ENCODE results near the gene PTPRS. TPM values are rescaled to one million over a fixed set of nuclear protein-coding genes. Genes with fewer than 3 reads are reported as not detected.
"Not testable (repeated sequence)": the region's sequence is repeated elsewhere in the genome, so short reads cannot be mapped to it uniquely, and the experiment has no call there.

The PTPRS gene
- total and polyA plus RNA-seq, 7 donors = 0.46 to 211 (median 120) TPM

DNA sequence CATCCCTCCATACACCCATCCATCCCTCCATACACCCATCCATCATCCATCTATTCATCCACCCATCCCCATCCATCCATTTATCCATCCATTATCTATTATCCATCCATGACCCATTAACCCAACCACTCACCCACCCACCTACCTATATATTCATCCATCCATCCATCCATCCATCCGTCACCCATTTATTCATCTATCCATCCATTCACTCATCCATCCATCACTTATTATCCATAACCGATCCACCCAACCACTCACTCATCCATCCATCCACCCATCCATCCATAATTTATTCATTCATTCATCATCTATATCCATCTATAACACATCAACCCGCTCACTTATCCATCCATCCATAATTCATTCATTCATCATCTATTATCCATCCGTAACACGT, 28.7 kb upstream of the PTPRS start:
- DNase-seq = no peak
- Histone ChIP-seq H3K9me3 (no peaks in the 10 kb centered on the region), H3K36me3 (no peaks in the 10 kb centered on the region), H3K27me3 (peaks cover 0 to 29% (median 8%) of the 10 kb centered on the region in 3 donors), H3K4me3 (no peak overlapping the region), H3K4me1 (no peaks in the 10 kb centered on the region), H3K27ac (no peak overlapping the region)
- intact Hi-C loops (cut with DNase I) = no loop called here
- 89 to 90% methylated on average over 5 of the region's 5 CpGs for WGBS, 2 donors
- TF ChIP-seq, protein P1, sequence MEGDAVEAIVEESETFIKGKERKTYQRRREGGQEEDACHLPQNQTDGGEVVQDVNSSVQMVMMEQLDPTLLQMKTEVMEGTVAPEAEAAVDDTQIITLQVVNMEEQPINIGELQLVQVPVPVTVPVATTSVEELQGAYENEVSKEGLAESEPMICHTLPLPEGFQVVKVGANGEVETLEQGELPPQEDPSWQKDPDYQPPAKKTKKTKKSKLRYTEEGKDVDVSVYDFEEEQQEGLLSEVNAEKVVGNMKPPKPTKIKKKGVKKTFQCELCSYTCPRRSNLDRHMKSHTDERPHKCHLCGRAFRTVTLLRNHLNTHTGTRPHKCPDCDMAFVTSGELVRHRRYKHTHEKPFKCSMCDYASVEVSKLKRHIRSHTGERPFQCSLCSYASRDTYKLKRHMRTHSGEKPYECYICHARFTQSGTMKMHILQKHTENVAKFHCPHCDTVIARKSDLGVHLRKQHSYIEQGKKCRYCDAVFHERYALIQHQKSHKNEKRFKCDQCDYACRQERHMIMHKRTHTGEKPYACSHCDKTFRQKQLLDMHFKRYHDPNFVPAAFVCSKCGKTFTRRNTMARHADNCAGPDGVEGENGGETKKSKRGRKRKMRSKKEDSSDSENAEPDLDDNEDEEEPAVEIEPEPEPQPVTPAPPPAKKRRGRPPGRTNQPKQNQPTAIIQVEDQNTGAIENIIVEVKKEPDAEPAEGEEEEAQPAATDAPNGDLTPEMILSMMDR (IDR thresholded peaks at IDR 0.05) = no peak
- TF ChIP-seq POLR2A (IDR thresholded peaks at IDR 0.05) (no peak), EP300 (IDR thresholded peaks at IDR 0.05) (no peak), POLR2AphosphoS5 (IDR thresholded peaks at IDR 0.05) (no peak)

DNA sequence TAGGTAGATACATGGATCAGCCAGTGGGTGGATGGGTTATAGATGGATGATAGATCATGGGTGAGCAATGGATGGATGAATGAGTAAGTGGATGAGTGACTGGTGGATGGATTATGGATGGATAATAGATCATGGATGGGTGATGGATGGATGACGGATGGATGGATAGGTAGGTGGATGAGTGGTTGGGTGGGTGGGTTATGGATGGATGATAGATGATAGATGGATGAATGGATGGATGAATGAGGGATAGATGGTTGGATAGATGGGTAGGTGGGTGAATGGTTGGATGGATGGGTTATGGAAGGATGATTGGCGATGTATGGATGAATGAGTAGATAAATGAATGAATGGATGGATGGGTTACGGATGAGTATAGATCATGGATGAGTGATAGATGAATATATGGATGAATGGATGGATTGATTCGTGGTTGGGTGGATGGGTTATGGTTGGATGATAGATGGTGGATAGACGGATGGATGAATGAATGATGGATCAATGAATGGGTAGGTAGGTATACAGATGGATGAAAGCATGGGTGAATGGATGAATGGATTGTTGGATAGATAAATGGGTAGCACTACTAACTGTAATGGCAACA, 27.0 kb upstream of the PTPRS start:
- WGBS, 2 donors = 74 to 82% methylated on average over 5 of the region's 5 CpGs
- no peak overlapping the region for H3K4me3 ChIP-seq
- no peak for DNase-seq
- no peaks in the 10 kb centered on the region for H3K4me1 ChIP-seq
- intact Hi-C loops (cut with DNase I) = no loop called here
- H3K27me3 ChIP-seq = peaks cover 0 to 31% (median 8%) of the 10 kb centered on the region in 3 donors
- TF ChIP-seq, protein P1 (IDR thresholded peaks at IDR 0.05) = no peak
- TF ChIP-seq POLR2A (IDR thresholded peaks at IDR 0.05) (no peak), EP300 (IDR thresholded peaks at IDR 0.05) (no peak), POLR2AphosphoS5 (IDR thresholded peaks at IDR 0.05) (no peak)
- H3K27ac ChIP-seq = no peak overlapping the region
- no peaks in the 10 kb centered on the region for H3K9me3 ChIP-seq
- H3K36me3 ChIP-seq = no peaks in the 10 kb centered on the region

DNA sequence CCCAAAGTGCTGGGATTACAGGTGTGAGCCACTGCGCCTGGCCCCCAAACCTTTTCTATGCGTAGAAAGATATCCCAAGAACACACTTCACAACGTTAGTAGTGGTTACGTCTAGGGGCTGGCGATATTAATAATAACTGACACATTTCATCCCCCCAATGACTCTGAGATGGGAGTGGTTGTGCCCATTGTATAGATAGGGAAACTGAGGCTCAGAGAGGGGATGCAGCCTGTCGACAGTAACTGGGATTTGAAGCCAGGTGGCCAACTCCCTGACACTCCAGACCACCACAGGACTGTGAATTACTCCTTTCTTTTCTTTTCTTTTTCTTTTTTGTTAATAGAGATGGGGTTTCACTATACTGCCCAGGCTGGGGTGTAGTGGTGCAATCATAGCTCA, 25.3 kb upstream of the PTPRS start:
- Histone ChIP-seq H3K36me3 (no peaks in the 10 kb centered on the region), H3K27me3 (peaks cover 0 to 27% (median 15%) of the 10 kb centered on the region in 3 donors), H3K4me1 (no peaks in the 10 kb centered on the region), H3K4me3 (no peak overlapping the region), H3K27ac (no peak overlapping the region), H3K9me3 (no peaks in the 10 kb centered on the region)
- TF ChIP-seq, protein P1 (IDR thresholded peaks at IDR 0.05) = no peak
- TF ChIP-seq POLR2AphosphoS5 (IDR thresholded peaks at IDR 0.05) = no peak
- no peak for TF ChIP-seq POLR2A (IDR thresholded peaks at IDR 0.05)
- no peak for TF ChIP-seq EP300 (IDR thresholded peaks at IDR 0.05)
- intact Hi-C loops (cut with DNase I) = no loop called here
- WGBS, 2 donors = 82 to 90% methylated on average over 6 of the region's 6 CpGs
- DNase-seq = no peak

DNA sequence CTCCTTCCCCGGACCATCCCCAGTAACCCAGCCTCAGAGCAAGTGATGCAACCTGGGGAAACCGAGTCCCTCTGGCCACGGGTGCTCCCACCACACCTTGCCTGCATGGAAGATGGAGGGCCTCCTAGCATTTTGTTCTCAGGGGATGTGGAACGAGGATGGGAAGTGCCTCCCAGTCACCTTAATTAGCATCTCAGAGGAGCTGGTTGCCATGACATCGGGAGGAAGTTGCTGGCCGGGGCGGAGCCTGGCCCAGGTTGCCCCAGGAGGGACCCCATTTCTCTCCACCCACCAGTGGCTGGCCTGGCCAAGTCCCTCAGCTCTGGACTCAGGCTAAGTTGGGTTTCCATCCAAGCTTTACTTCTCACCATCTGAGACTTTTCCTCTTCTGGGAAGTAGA, 24.1 kb upstream of the PTPRS start:
- TF ChIP-seq POLR2A (IDR thresholded peaks at IDR 0.05) (no peak), POLR2AphosphoS5 (IDR thresholded peaks at IDR 0.05) (no peak), EP300 (IDR thresholded peaks at IDR 0.05) (no peak)
- TF ChIP-seq, protein P1 (IDR thresholded peaks at IDR 0.05) = no peak
- 30 to 43% methylated on average over 7 of the region's 7 CpGs for WGBS, 2 donors

DNA sequence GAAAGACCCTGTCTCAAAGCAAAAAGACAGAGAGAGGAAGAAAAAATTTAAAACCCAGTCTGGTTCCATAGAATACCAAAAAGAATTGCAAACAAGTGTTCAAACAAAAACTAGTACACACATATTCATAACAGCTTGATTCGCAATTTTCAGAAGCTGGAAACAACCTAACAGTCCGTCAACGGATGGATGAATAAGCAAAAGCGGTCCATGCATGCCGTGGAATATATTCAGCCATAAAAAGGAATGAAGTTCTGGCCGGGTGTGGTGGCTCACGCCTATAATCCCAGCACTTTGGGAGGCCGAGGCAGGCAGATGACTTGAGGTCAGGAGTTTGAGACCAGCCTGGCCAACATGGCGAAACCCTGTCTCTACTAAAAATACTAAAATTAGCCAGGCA, 21.2 kb upstream of the PTPRS start:
- DNase-seq; intact Hi-C loops (cut with DNase I); H3K4me1 ChIP-seq; H3K27ac ChIP-seq; H3K36me3 ChIP-seq; H3K4me3 ChIP-seq; H3K9me3 ChIP-seq: not testable (repeated sequence)
- WGBS, 2 donors = 62 to 84% methylated on average over 9 of the region's 9 CpGs
- peaks cover 0 to 50% (median 26%) of the 10 kb centered on the region in 3 donors for H3K27me3 ChIP-seq

More for the DNA sequence above, 24.1 kb upstream of the PTPRS start:
- H3K36me3 ChIP-seq = no peaks in the 10 kb centered on the region
- no peak overlapping the region for H3K4me3 ChIP-seq
- no peak overlapping the region for H3K27ac ChIP-seq
- no peaks in the 10 kb centered on the region for H3K4me1 ChIP-seq
- no peaks in the 10 kb centered on the region for H3K9me3 ChIP-seq
- no peak for DNase-seq
- intact Hi-C loops (cut with DNase I) = no loop called here
- peaks cover 0 to 29% (median 17%) of the 10 kb centered on the region in 3 donors for H3K27me3 ChIP-seq

Data from sigmoid colon (tissue), 7 donors.